ENCODE measurements around the gene CUX1.

DNA sequence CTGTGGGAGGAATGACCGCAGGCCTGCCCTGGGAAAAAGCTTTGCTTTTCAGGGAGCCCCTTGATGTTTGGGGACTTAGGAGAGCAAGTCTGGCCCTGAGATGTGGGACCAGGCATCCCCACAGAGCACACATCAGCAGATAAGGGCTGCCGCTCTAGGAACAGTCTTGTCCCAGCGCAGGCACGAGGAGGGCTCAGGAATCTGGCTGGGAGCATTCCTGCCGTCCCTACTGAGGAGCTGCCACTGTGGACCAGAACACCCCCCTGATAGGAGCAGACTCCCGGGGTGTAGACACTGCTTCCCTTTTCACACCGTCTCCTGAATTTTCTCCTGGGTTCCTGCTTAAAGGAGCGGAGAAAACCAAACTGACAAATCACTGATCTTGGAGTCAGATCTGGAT is 232.3 kb downstream of the CUX1 start:
- TF ChIP-seq, protein P1, sequence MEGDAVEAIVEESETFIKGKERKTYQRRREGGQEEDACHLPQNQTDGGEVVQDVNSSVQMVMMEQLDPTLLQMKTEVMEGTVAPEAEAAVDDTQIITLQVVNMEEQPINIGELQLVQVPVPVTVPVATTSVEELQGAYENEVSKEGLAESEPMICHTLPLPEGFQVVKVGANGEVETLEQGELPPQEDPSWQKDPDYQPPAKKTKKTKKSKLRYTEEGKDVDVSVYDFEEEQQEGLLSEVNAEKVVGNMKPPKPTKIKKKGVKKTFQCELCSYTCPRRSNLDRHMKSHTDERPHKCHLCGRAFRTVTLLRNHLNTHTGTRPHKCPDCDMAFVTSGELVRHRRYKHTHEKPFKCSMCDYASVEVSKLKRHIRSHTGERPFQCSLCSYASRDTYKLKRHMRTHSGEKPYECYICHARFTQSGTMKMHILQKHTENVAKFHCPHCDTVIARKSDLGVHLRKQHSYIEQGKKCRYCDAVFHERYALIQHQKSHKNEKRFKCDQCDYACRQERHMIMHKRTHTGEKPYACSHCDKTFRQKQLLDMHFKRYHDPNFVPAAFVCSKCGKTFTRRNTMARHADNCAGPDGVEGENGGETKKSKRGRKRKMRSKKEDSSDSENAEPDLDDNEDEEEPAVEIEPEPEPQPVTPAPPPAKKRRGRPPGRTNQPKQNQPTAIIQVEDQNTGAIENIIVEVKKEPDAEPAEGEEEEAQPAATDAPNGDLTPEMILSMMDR (IDR thresholded peaks at IDR 0.05), result no peak
- TF ChIP-seq POLR2A (IDR thresholded peaks at IDR 0.05), result no peak
